Measurements from ENCODE around the gene HAPLN3.

HAPLN3 gene

DNA sequence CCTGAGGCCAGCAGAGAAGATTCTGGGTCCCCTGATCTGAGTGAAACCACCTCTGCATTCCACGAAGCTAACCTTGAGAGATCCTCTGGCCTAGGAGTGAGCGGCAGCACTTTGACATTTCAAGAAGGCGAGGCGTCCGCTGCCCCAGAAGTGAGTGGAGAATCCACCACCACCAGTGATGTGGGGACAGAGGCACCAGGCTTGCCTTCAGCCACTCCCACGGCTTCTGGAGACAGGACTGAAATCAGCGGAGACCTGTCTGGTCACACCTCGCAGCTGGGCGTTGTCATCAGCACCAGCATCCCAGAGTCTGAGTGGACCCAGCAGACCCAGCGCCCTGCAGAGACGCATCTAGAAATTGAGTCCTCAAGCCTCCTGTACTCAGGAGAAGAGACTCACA, 36.4 kb downstream of the HAPLN3 start:
- TF ChIP-seq, protein P1, sequence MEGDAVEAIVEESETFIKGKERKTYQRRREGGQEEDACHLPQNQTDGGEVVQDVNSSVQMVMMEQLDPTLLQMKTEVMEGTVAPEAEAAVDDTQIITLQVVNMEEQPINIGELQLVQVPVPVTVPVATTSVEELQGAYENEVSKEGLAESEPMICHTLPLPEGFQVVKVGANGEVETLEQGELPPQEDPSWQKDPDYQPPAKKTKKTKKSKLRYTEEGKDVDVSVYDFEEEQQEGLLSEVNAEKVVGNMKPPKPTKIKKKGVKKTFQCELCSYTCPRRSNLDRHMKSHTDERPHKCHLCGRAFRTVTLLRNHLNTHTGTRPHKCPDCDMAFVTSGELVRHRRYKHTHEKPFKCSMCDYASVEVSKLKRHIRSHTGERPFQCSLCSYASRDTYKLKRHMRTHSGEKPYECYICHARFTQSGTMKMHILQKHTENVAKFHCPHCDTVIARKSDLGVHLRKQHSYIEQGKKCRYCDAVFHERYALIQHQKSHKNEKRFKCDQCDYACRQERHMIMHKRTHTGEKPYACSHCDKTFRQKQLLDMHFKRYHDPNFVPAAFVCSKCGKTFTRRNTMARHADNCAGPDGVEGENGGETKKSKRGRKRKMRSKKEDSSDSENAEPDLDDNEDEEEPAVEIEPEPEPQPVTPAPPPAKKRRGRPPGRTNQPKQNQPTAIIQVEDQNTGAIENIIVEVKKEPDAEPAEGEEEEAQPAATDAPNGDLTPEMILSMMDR (IDR thresholded peaks at IDR 0.05; ENCODE audit: control extremely low read depth, extremely low read depth, low read depth, missing control alignments) = no peak
- CTCF ChIA-PET = interaction anchor here (1.6 kb wide), 1 partner anchor 19 kb away, joined by 3 read pairs; no protein-coding TSS in a partner anchor
- POLR2A ChIA-PET = no interaction called here
- DNase-seq (ENCODE audit: extremely low spot score) = no peak

DNA sequence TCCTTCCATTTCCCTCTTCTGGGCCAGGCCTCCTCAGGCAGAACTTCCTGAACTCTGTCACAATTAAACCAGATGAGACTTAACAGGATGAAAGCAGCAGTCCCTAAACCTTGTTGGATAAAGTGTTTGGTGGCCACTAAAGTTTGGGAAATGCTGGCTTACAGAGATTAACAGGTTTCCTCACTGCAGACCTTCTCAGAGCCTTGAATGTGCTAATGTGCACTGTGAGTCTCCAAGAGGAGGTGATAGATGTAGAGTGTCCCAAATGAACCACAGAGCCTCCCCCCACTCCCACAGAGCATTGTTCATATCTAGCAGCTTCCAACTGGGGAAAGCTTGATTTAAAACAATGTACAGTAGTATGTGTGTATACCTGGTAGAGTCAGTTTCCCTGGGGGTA, 42.9 kb downstream of the HAPLN3 start:
- TF ChIP-seq, protein P1 (IDR thresholded peaks at IDR 0.05; ENCODE audit: control extremely low read depth, extremely low read depth, low read depth, missing control alignments) = no peak
- ChIA-PET CTCF (no interaction called here), POLR2A (no interaction called here)
- no peak for DNase-seq (ENCODE audit: extremely low spot score)

DNA sequence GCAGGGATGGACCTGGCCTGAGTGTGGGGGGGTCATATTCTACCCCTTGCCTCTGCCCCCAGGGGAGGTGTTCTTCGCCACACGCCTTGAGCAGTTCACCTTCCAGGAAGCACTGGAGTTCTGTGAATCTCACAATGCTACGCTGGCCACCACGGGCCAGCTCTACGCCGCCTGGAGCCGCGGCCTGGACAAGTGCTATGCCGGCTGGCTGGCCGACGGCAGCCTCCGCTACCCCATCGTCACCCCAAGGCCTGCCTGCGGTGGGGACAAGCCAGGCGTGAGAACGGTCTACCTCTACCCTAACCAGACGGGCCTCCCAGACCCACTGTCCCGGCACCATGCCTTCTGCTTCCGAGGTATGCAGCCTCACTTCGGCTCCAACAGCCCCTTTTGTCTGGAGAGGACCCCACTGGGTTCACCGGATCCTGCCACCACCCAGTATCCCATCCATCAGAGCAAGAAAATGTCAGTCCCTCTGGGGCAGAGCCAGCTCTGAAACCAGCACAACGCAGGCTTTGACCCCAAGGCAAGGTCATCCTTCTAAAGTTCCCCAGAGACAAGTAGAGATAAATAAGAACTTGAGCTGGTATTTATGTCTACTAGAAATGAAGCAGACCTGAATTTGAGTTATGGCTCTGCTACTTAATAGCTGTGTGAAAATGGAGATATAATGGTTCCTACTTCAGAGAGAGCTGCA, 45.8 kb downstream of the HAPLN3 start:
- TF ChIP-seq, protein P1 (IDR thresholded peaks at IDR 0.05; ENCODE audit: control extremely low read depth, extremely low read depth, low read depth, missing control alignments) = no peak
- CTCF ChIA-PET = interaction anchor here (1.1 to 1.7 kb wide), 2 partner anchors 20 to 25 kb away, joined by 3 read pairs; no protein-coding TSS in a partner anchor
- no peak for DNase-seq (ENCODE audit: extremely low spot score)
- POLR2A ChIA-PET = no interaction called here

DNA sequence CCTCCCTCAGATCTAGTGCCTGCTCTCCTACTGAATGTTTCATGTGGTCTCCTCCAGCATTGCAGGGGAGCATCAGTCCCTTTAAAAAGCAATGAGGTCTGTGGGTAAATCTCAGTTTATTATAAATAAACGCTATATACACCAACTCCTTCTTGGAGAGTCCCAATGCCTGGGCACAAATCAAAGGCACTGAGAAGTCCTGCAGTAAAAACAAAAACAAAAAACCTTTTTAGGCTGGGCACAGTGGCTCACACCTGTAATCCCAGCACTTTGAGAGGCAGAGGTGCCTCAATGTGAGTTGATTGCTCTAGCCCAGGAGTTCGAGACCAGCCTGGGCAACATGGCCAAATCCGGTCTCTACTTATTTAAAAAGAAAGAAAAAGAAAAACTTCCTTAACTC, 47.1 kb downstream of the HAPLN3 start:
- no peak for DNase-seq (ENCODE audit: extremely low spot score)
- POLR2A ChIA-PET = no interaction called here
- TF ChIP-seq, protein P1 (IDR thresholded peaks at IDR 0.05; ENCODE audit: control extremely low read depth, extremely low read depth, low read depth, missing control alignments) = no peak
- CTCF ChIA-PET = interaction anchor here (1.7 kb wide), 1 partner anchor 21 kb away, joined by 3 read pairs; no protein-coding TSS in a partner anchor

DNA sequence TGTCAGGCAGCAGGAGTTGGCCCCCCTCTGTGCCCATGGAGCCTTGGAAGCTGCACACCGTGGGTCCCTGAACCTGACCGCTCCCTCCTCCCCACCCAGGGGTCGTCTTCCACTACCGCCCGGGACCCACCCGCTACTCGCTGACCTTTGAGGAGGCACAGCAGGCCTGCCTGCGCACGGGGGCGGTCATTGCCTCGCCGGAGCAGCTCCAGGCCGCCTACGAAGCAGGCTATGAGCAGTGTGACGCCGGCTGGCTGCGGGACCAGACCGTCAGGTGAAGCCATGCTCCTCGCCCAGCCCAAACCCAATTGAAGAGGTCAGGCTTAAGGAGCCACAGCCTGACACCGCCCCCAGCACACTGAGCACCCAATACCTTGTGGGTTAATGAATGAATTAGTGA, 48.2 kb downstream of the HAPLN3 start:
- DNase-seq (ENCODE audit: extremely low spot score) = no peak
- ChIA-PET CTCF (no interaction called here), POLR2A (no interaction called here)
- TF ChIP-seq, protein P1 (IDR thresholded peaks at IDR 0.05; ENCODE audit: control extremely low read depth, extremely low read depth, low read depth, missing control alignments) = no peak

DNA sequence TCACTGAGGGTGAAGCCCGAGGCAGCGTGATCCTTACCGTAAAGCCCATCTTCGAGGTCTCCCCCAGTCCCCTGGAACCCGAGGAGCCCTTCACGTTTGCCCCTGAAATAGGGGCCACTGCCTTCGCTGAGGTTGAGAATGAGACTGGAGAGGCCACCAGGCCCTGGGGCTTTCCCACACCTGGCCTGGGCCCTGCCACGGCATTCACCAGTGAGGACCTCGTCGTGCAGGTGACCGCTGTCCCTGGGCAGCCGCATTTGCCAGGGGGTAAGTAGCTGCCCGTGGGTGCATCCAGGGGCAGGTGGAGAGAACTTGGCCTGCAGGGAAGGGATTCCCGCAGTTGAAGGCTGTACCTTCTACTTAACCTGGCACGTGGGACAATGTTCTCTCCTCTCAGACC, 49.7 kb downstream of the HAPLN3 start:
- ChIA-PET CTCF (no interaction called here), POLR2A (no interaction called here)

More for the DNA sequence above, 49.7 kb downstream of the HAPLN3 start:
- DNase-seq (ENCODE audit: extremely low spot score) = no peak
- TF ChIP-seq, protein P1 (IDR thresholded peaks at IDR 0.05; ENCODE audit: control extremely low read depth, extremely low read depth, low read depth, missing control alignments) = no peak
